IMR-90 (cell line): ENCODE results near the gene BANF1. TPM values are rescaled to one million over a fixed set of nuclear protein-coding genes. Genes with fewer than 3 reads are reported as not detected.
A peak's percentile ranks its signal among the peaks of the same experiment; 100 is the strongest.

Experiments
- ATAC-seq: fragments of 200-7000 bp; cut with Tn5 transposase; 2 replicates; pipeline ENCODE4 v1.9.1; 2020; ENCODE audit warnings: low read depth, mild to moderate bottlenecking, moderate library complexity
- BruUV-seq: library from RNA; stranded (reverse); fragments of 400-500 nt; replicated peaks from 2 replicates; lab custom pipeline; 2021; lab: Mats Ljungman, UMichigan
- CTCF ChIA-PET: fragments of 300-600 bp; formaldehyde crosslinking; extraction: SDS; loops from one replicate; lab custom pipeline; 2021; ENCODE audit warnings: antibody characterized with exemption; lab: Yijun Ruan, JAX
- POLR2A ChIA-PET: fragments of 300-600 bp; sonication (Branson Sonifier 250); formaldehyde crosslinking; loops from one replicate; lab custom pipeline; 2022; ENCODE audit warnings: antibody characterized with exemption; ENCODE audit not compliant: unreplicated experiment; lab: Charles Lee
- DNase-seq: peaks from one replicate; pipeline ENCODE4 v3.0.0; 2013
- H2AFZ ChIP-seq: replicated peaks from 2 replicates; pipeline ENCODE3; 2013; ENCODE audit warnings: low read length, mild to moderate bottlenecking; ENCODE audit not compliant: poor library complexity
- H2AK5ac ChIP-seq: 2 replicates; pipeline ENCODE4 v1.6.1; 2013; ENCODE audit warnings: low read depth, low read length, inconsistent platforms
- H2AK9ac ChIP-seq: replicated peaks from 2 replicates; pipeline ENCODE3; 2013; ENCODE audit warnings: mild to moderate bottlenecking, low read depth, low read length, moderate library complexity; ENCODE audit not compliant: poor library complexity
- H2BK120ac ChIP-seq: 2 replicates; pipeline ENCODE4 v1.6.1; 2013; ENCODE audit warnings: low read depth, low read length, inconsistent platforms
- H2BK15ac ChIP-seq: 3 replicates; pipeline ENCODE4 v1.6.1; 2013; ENCODE audit warnings: low read depth, low read length, inconsistent platforms
- H2BK20ac ChIP-seq: 2 replicates; pipeline ENCODE4 v1.6.1; 2013; ENCODE audit warnings: low read depth, mild to moderate bottlenecking, inconsistent platforms, low read length, moderate library complexity
- H2BK5ac ChIP-seq: 2 replicates; pipeline ENCODE4 v1.6.1; 2013; ENCODE audit warnings: mild to moderate bottlenecking, low read depth, low read length, inconsistent platforms; ENCODE audit not compliant: poor library complexity, severe bottlenecking
- H3K14ac ChIP-seq: replicated peaks from 2 replicates; pipeline ENCODE4 v1.6.1; 2013; ENCODE audit warnings: low read depth, low read length, inconsistent platforms
- H3K18ac ChIP-seq: 2 replicates; pipeline ENCODE4 v1.6.1; 2013; ENCODE audit warnings: low read depth, low read length, control low read depth
- H3K23ac ChIP-seq: 2 replicates; pipeline ENCODE4 v1.6.1; 2013; ENCODE audit warnings: low read depth, low read length, inconsistent platforms
- H3K27ac ChIP-seq: 2 replicates; pipeline ENCODE4 v1.5.1; 2013; ENCODE audit warnings: mild to moderate bottlenecking, control low read depth, low read length; ENCODE audit not compliant: insufficient read depth
- H3K27me3 ChIP-seq: 2 replicates; pipeline ENCODE4 v1.6.1; 2013; ENCODE audit warnings: low read length; ENCODE audit not compliant: control insufficient read depth, insufficient read depth
- H3K36me3 ChIP-seq: 2 replicates; pipeline ENCODE4 v1.6.1; 2013; ENCODE audit warnings: low read length, mixed read lengths; ENCODE audit not compliant: control insufficient read depth, insufficient read depth
- H3K4ac ChIP-seq: 2 replicates; pipeline ENCODE4 v1.6.1; 2013; ENCODE audit warnings: low read depth, low read length, inconsistent platforms
- H3K4me1 ChIP-seq: 2 replicates; pipeline ENCODE4 v1.6.1; 2013; ENCODE audit warnings: low read length, mixed read lengths; ENCODE audit not compliant: control insufficient read depth, insufficient read depth
- H3K4me2 ChIP-seq: 2 replicates; pipeline ENCODE4 v1.6.1; 2013; ENCODE audit warnings: low read depth, mild to moderate bottlenecking, control low read depth, low read length, moderate library complexity
- H3K4me3 ChIP-seq: 2 replicates; pipeline ENCODE4 v1.5.1; 2013; ENCODE audit warnings: low read depth, mild to moderate bottlenecking, control low read depth, low read length, moderate library complexity; ENCODE audit not compliant: insufficient read depth
- H3K56ac ChIP-seq: 2 replicates; pipeline ENCODE4 v1.6.1; 2013; ENCODE audit warnings: low read length, inconsistent platforms; ENCODE audit not compliant: insufficient read depth; ENCODE audit errors: extremely low read depth
- H3K79me1 ChIP-seq, 2 experiments: 2 replicates each; pipeline ENCODE4 v1.6.1; 2013; ENCODE audit warnings: low read length in 2 of 2, inconsistent platforms in 1 of 2, low read depth in 1 of 2
- H3K9ac ChIP-seq: 2 replicates; pipeline ENCODE4 v1.6.1; 2013; ENCODE audit warnings: low read depth, low read length, control low read depth
- H3K9me1 ChIP-seq: 2 replicates; pipeline ENCODE4 v1.6.1; 2013; ENCODE audit warnings: low read length, inconsistent platforms; ENCODE audit not compliant: insufficient read depth
- H3K9me3 ChIP-seq: 2 replicates; pipeline ENCODE4 v1.6.1; 2013; ENCODE audit warnings: low read length; ENCODE audit not compliant: control insufficient read depth, insufficient read depth
- H4K20me1 ChIP-seq: 2 replicates; pipeline ENCODE4 v1.6.1; 2013; ENCODE audit warnings: low read length, inconsistent platforms; ENCODE audit not compliant: insufficient read depth
- H4K5ac ChIP-seq: 2 replicates; pipeline ENCODE4 v1.6.1; 2013; ENCODE audit warnings: mild to moderate bottlenecking, low read depth, low read length, control low read depth
- H4K8ac ChIP-seq, 2 experiments: 2 replicates each; pipeline ENCODE4 v1.6.1; 2013; ENCODE audit warnings: low read depth in 2 of 2, low read length in 2 of 2, control low read depth in 1 of 2, inconsistent platforms in 1 of 2
- H4K91ac ChIP-seq: 2 replicates; pipeline ENCODE4 v1.6.1; 2013; ENCODE audit warnings: low read depth, low read length, inconsistent platforms; ENCODE audit not compliant: insufficient read depth
- FOS ChIP-seq: fragments of 150-350 bp; IDR thresholded peaks from 2 replicates; pipeline ENCODE4 v1.6.1; 2016; ENCODE audit warnings: low read depth, low read length
- MAZ ChIP-seq: IDR thresholded peaks from 2 replicates; pipeline ENCODE4 v1.6.1; 2012; ENCODE audit warnings: low read depth, mild to moderate bottlenecking, low read length, improper control_type of control experiment, moderate library complexity, borderline replicate concordance
- MXI1 ChIP-seq: IDR thresholded peaks from 2 replicates; pipeline ENCODE4 v1.6.1; 2012; ENCODE audit warnings: low read depth, mild to moderate bottlenecking, low read length, moderate library complexity, borderline replicate concordance
- POLR2A ChIP-seq: IDR thresholded peaks from 2 replicates; pipeline ENCODE4 v1.6.1; 2012; ENCODE audit warnings: mild to moderate bottlenecking, low read depth, low read length
- RAD21 ChIP-seq: IDR thresholded peaks from 2 replicates; pipeline ENCODE4 v1.6.1; 2012; ENCODE audit warnings: low read length, improper control_type of control experiment
- RCOR1 ChIP-seq: IDR thresholded peaks from 2 replicates; pipeline ENCODE4 v1.6.1; 2012; ENCODE audit warnings: mild to moderate bottlenecking, low read length, improper control_type of control experiment; ENCODE audit not compliant: insufficient replicate concordance
- RFX5 ChIP-seq: IDR thresholded peaks from 2 replicates; pipeline ENCODE4 v1.8.0; 2012; ENCODE audit warnings: low read depth, mild to moderate bottlenecking, low read length, moderate library complexity
- SMC3 ChIP-seq: fragments of 150-350 bp; IDR thresholded peaks from 2 replicates; pipeline ENCODE4 v1.6.1; 2016; ENCODE audit warnings: low read depth, mild to moderate bottlenecking, antibody characterized with exemption, low read length, moderate library complexity
- WGBS, 2 experiments: methylation state at CpG; one replicate each; pipeline versions ENCODE4 v1.1.5 to v1.1.7; 2013; ENCODE audit warnings: missing lambda C conversion rate in 2 of 2; ENCODE audit not compliant: insufficient read length in 1 of 2; ENCODE audit errors: extremely low coverage in 2 of 2; 5-methylcytosine and 5-hydroxymethylcytosine counted together
- dilution Hi-C: fragments of 300-500 bp; cut with HindIII; formaldehyde crosslinking; loops from one replicate; pipeline ENCODE4 v1.14.3; 2018; ENCODE audit warnings: low sequenced_read_pairs; ENCODE audit not compliant: unreplicated experiment
- in situ Hi-C: fragments of 300-500 bp; cut with MboI; formaldehyde crosslinking; loops from 3 replicates; pipeline ENCODE4 v1.14.3; 2019; ENCODE audit warnings: low sequenced_read_pairs, inconsistent platforms, mixed read lengths
- intact Hi-C: fragments of 100-400 bp; cut with micrococcal nuclease; formaldehyde crosslinking; loops from 2 replicates; pipeline ENCODE4 v1.10.0; 2022
- polyA plus RNA-seq, 3 experiments: library from polyadenylated mRNA; depleted of rRNA; stranded (reverse); fragments of >200 nt; gene quantifications; 2 replicates each; pipeline ENCODE4 v1.2.3, GENCODE V29; 2012; ENCODE audit warnings: low replicate concordance in 1 of 3
- total RNA-seq: library from RNA; depleted of rRNA; stranded (reverse); fragments of >200 nt; gene quantifications from 2 replicates; pipeline ENCODE4 v1.2.3, GENCODE V29; 2012

BANF1 gene
- total and polyA plus RNA-seq, 2 of the 4 experiments (the other 2 are of a cell fraction) = 36.6 to 242 TPM

DNA sequence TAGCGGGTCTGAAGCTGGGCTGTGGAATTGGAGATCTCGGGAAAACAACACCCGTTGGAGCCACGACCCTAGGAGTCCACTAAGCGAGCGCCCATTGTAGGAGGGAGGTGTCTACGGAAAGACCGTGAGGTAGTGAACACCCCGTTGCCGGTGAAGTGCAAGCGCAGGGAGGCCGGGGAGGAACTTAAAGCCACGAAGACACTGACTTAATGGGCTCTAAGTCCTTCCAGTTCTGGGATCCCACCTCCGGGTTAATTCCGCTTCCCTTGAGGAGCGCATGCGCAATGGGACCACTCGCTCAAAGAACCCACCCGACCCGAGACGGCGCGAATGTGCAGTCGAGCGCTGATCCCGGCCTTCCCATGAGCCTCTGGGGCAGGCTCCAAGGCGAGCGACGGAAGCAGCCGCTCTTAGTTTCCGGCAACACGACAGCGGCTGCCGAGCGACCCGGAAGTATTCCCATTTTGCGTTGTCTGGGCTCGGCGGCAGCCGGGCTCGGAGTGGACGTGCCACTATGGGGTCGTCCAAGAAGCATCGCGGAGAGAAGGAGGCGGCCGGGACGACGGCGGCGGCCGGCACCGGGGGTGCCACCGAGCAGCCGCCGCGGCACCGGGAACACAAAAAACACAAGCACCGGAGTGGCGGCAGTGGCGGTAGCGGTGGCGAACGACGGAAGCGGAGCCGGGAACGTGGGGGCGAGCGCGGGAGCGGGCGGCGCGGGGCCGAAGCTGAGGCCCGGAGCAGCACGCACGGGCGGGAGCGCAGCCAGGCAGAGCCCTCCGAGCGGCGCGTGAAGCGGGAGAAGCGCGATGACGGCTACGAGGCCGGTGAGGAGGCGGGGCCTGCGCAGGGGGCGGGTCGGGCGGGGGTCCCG lies 40.8 kb upstream of the BANF1 start, which contains the start of gene SART1 (continued):
- no peak for TF ChIP-seq SMC3
- TF ChIP-seq RCOR1 = no peak
- no peak for TF ChIP-seq RFX5

DNA sequence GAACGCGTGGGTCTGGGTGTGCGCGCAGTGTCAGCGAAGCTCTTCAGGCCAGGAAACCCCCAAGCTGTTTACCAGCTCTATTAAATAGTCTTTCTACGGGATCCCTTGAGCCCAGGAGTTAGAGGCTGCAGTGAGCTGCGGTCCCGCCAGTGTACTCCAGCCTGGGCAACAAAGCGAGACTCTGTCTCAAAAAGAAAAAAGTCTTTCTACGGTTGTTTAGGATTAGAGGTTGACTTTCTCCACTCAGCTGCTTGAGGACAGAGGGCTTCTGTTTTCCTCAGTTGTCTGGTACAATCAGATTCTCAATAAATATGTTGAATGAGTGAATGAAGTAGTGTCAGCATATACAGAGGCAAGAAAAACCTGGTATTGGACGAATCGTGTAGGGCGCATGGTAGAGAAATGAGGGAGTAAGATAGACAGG lies 40.1 kb upstream of the BANF1 start:
- peak overlapping the region; percentile 74 for H2AFZ ChIP-seq
- 0 out of 2 replicates have a peak overlapping the region, but pooled peaks have one; percentile 26 for H2BK120ac ChIP-seq
- DNase-seq (no peak), ATAC-seq (peak; percentile 4)
- no peaks in the 10 kb centered on the region for H3K9me3 ChIP-seq
- peaks cover 16 to 51% of the 10 kb centered on the region in 2 experiments for H3K79me1 ChIP-seq
- dilution Hi-C loops (no loop called here), intact Hi-C loops (loop anchor here (5.0 kb wide), 1 partner anchor 45 kb away; the partner anchor contains the start of genes C11orf68 and DRAP1), in situ Hi-C loops (loop anchor here (5.0 kb wide), 1 partner anchor 70 kb away; the partner anchor contains the start of gene CCDC85B)
- peaks cover 30% of the 10 kb centered on the region for H3K36me3 ChIP-seq
- H3K9ac ChIP-seq = peak overlapping the region; percentile 93
- peak overlapping the region; percentile 60; the same call in 1 of the 2 replicates for H3K4ac ChIP-seq
- no peak overlapping the region for H2BK20ac ChIP-seq
- H2AK9ac ChIP-seq = peak overlapping the region; percentile 58
- TF ChIP-seq MAZ (no peak), RFX5 (no peak), RAD21 (no peak), MXI1 (0 out of 2 replicates have a peak, but pooled peaks have one; percentile 4), FOS (no peak), POLR2A (no peak)
- H4K5ac ChIP-seq = no peak overlapping the region
- BruUV-seq = TSS peak; percentile 50
- H3K18ac ChIP-seq = no peak overlapping the region
- peak overlapping the region; percentile 59 for H3K4me3 ChIP-seq
- H2BK15ac ChIP-seq = peak overlapping the region; percentile 42; the same call in 1 of the 3 replicates
- peaks cover 8% of the 10 kb centered on the region for H3K4me1 ChIP-seq
- peak overlapping the region; percentile 99 for H3K23ac ChIP-seq
- peak overlapping the region; percentile 77 for H3K27ac ChIP-seq
- H3K9me1 ChIP-seq = peaks cover 5% of the 10 kb centered on the region; the same call in 1 of the 2 replicates
- peaks cover 7% of the 10 kb centered on the region for H4K20me1 ChIP-seq
- H3K27me3 ChIP-seq = no peaks in the 10 kb centered on the region
- peak overlapping the region; percentile 53 to 67; a peak in 2 of 4 replicates for H4K8ac ChIP-seq
- H3K56ac ChIP-seq = peak overlapping the region; percentile 88
- H2AK5ac ChIP-seq = peak overlapping the region; percentile 35; the same call in 1 of the 2 replicates
- H2BK5ac ChIP-seq = peak overlapping the region; percentile 35
- ChIA-PET POLR2A (interaction anchor here (0.8 kb wide), 1 partner anchor 70 kb away, joined by 3 read pairs; no protein-coding TSS in a partner anchor), CTCF (interaction anchor here (1.0 kb wide), 1 partner anchor 16 kb away, joined by 3 read pairs; no protein-coding TSS in a partner anchor)
- WGBS, 2 experiments = 21% methylated on average over 4 of the region's 13 CpGs; no CpG with 5 or more reads in 1 of the 2 experiments
- H3K4me2 ChIP-seq = peak overlapping the region; percentile 98
- H3K14ac ChIP-seq = peak overlapping the region; percentile 92
- H4K91ac ChIP-seq = 0 out of 2 replicates have a peak overlapping the region, but pooled peaks have one; percentile 49
